HG03342 (cell line): ENCODE measurements around the gene ILKAP.

Experiments
- ATAC-seq: cut with Tn5 transposase; IDR thresholded peaks from one replicate; pipeline ENCODE4 v1.9.1; 2021; ENCODE audit warnings: mild to moderate bottlenecking, moderate library complexity; ENCODE audit not compliant: unreplicated experiment

The ILKAP gene, protein sequence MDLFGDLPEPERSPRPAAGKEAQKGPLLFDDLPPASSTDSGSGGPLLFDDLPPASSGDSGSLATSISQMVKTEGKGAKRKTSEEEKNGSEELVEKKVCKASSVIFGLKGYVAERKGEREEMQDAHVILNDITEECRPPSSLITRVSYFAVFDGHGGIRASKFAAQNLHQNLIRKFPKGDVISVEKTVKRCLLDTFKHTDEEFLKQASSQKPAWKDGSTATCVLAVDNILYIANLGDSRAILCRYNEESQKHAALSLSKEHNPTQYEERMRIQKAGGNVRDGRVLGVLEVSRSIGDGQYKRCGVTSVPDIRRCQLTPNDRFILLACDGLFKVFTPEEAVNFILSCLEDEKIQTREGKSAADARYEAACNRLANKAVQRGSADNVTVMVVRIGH

DNA sequence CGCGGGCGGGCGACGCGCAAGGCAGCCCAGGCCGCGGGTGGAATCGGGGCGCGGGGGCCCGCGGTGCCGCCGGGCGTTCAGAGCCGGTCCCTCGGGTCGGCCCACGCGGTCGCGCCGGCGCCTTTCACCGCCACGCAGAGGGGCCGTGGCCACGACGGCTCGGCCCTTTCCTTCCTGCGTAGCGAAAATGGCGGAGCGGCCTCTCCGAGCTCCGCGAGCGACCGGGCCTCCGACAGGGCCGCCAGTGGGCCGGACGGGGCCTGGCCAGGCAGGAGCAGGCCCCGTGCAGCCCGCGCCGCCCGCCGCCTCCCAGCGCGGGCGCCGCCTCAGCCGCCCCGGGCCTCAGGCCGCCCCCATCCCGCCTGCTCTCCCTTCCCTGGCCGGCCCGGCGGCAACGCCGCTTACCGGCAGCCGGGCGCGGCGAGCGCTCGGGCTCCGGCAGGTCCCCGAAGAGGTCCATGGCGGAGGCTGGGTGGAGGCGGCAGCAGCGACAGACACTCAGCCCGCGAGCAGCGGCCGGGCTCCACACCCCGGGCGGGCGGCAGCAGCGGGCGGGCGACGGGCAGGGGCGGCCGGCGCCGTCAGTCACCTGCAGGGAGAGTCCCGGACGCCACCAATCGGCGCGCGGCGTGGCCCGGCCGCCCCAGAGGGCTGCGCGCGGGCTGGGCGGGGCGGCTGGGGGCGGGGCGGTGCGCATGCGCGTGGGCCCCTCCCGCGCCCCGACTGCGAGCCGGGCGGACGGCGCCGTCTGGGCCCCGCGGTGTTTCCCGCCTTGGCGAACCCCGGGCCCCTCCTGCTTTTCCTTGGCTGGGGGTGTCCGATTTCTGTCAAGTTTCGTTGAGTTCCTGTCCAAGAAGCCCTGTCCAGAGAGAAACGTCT lies at the start of gene ILKAP:
Gene ILKAP (minus strand): TSS at position 602 of the 879 bp plus-strand sequence. CDS start 142 bp downstream, at position 460.
- peak; percentile 95 for ATAC-seq

DNA sequence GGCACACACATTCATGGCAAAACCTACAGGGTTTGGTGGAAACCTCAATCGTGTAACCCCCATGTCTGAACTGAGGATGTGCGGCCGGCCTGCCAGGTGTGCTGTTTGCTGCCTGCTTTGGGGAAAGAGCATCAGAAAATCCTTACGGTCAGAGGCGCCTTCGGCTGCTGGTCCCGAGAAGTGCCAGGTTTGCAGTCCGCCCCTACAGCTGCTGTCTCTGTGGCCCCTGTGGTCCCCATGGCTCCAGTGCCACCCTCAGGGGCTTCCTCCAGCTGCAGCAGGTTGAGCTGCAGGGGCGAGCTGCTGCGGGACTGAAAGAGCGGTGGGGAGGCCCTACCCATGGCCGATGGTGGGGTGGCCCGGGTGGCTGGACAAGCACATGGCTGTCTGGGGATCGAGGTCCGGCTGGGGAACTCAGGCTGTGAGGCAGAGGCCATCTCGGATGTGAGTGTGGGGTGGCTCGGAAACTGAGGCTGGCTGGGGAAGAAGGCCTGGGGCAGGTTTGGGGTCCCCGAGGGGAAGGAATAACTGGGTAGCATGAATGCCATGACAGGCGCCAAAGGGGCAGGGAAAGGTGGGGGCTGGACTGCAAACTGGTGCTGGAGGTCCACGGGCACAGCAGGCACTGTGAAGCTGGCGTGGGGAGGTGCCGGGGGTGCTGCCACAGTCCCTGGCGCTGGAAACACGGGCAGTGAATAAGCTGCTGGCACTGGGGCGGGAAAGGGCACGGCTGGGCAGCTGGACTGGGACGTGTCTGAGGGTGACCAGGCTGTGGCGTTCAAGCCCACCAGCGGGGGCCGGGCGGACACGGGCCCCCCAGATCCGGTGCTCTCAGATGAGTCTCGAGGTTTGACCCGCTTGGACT lies 49.5 kb upstream of the ILKAP start:
- ATAC-seq: no peak

DNA sequence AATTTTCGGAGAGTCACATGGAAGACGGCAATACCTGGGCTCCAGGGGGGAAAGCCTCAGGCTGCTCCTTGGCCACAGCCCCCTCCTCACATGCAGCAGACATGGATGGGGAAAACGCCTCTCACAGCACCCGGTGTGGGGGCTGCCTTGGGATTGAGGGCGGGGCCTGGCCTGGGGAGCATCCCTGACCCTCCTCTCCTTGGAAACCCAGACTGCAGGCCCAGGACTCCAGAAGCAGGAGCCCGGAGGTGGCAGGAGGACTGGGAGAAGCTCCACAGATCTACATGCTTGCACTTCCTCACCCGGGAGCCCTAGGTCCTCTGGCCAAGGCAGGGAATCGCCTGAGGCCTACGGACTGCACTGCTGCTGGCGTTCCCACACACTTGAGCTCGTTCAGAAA lies 48.5 kb upstream of the ILKAP start:
- ATAC-seq: no peak

DNA sequence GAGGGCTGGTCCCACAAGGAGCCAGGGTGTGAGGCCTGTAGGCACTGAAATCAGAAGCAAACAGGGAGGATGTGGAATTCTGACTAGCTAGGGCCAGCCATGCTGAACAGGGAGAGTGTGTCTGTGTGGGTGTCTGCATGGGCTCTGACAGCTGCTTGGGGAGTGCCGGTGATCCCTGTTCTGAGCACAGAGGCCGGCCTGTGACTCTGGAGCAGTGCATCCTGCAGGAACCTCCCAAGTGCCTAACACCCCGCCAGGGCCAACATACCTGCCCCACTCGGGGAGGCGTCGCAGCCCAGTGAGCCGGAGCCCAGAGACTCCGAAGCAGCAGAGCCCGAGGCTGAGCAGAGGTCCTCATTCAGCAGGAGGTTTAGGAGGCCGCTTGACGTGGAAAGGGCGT lies 47.8 kb upstream of the ILKAP start:
- no peak for ATAC-seq

DNA sequence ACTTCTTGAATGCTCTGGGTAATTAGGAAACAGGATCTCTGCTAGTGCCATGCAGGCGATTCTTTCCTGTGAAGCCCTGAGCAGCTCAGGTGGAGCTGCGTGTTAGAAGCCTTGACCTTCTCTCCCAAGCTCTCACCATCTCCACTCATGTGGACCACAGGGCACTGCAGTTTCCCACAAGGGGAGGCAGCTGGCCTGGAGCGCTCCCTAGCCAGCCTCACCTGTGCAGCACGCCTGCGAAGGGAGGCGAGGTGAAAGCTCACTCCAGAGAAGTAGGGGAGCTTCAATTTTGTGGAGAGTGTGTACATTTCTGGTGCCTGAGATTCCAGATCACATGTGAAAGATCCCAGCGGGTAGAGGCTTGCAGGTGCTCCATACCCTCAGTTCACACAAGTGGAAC lies 47.4 kb upstream of the ILKAP start:
- no peak for ATAC-seq

DNA sequence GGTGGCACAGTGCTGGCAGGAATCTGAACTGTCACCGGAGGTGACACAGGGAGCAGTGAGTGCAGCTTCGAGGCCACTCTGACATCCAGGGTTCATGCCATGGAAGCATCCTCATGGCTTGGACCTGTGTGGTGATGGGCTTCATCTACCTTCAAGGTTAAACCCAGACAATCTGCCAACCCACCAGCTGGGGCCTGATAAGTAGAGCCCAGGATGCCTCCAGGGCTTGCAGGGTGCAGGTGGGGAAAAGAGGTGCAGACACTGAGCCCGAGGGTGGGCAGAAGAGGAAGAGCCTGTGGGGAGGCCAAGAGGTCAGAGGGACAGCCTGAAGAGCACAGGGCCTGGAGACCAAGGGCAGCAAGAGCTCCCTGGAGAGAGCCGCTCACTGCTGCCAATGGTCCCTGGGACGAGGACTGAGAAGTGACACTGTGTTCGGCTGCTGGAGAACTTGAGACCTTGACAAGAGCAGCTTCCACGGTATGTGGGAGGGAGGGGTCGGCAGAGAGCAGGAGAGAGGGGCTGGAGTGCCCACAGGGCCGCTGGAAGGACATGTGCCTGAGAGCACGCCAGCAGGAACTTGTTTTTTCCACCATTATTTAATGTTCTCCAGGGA lies 44.5 kb upstream of the ILKAP start:
- no peak for ATAC-seq

DNA sequence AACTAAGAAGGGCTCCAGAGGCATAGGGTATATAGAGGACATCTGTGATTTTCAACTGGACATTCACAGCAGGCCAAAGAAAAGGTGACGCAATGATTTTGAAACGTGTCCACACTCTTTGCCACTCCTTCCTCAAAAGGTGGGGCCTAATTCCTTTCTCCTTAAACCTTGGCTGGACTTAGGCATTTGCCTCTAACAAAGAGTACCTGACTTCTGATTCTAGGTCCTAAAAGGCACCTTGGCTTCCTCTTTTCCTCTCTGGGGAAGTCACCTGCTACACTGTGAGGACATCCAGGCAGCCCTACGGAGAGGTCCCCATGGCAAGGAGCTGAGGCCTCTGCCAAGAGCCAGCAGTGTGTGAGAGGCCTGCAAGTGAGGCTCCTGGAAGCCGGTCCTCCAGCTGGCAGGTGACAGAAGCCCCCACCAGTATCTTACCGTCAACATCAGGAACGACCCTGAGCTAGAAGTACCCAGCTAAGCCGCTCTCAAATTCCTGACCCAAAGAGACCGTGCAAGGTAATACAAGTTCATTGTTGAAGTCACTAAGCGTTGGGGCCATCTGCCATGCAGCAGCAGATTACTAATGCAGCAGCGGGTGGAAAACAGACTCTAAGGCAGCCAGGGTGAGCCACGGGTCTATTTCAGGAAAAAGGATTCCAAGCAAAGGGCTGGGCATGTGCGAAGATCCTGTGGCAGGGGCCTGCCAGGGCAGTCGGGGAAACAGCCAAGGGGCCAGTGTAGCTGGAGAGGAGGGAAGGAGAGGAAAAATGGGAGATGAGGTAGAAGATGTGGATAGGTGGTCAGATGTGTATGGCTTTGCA lies 43.7 kb upstream of the ILKAP start:
- ATAC-seq: no peak

DNA sequence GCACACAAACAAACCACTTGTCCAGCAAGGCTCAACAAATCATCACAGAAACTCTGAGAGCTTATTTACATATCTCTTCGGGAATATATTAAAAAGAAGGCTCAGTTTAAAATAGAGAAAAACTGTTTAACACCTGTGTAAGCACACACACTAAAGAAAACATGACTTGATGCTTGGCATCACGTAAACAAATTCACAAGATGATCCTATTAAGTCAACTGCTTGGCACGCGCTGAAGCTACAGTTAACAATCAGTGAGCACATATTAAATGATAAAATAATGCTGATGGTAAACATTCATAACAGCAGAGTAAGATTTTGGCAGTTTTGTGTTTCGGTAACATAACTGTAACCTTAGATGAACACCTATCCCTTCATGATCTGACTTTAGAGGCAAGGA lies 40.7 kb upstream of the ILKAP start:
- no peak for ATAC-seq

DNA sequence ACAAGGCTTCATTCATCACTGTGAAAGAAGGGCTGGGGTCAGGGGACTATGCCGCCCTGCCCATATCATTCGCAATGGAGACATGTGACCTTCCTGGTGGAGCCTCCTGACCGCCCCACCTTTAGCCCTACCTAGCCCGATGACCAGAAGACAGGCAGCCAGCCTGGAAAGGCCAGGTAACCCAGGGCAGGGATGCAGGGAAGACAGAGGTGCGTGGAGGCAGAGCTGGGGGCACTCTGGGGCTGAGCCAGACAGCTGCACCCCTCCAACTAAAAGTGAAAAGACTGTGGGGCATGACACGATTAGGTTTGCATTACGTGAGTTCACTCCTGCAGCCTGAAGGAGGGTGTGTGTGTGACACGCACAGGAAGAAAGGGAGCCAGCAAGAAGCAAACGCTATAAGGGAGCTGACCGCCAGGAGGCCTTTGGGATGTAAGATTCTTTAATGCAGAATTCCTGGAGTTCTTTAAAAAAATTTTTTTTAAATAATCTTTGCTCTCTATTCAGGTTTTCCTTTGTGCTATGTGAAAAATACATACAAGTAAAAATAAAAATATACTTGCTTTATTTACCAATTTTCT lies 40.1 kb upstream of the ILKAP start:
- no peak for ATAC-seq

DNA sequence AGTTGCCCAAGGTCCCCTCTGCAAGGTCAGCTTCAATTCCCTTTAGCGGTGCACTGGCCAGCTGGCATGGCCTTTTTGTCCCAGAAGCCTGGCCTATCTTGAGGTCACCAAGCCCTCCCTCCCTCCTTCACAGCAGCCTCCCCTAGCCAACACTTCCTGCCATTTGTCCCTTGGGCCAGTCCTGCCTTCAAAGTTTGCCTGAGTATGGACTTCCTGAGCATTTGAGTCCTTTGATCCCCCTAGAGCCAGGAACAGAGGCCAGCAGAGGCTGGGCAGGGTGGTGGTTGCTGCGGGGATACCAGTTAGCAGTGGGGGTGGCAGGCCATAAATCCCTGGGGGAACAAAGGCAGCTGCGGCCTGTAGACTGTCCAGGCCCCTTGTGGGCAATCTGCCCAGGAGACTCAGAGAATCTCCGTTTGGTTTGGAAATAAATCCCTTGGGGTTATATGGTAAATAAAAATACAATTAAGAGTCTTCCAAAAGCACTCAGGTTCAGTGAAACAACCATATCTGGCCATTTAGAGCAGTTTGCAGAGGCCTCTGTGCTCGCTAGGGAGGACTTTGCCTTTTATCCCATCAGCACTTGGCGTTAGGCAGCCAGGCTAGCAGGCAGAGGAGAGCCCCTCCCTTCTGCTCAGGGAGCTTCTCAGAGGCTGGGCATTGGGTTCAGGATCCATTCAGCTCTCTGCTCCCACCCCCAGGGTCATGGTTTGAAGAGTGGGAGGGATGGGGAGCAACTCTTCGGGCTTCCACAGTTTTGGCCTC lies 39.4 kb upstream of the ILKAP start:
- no peak for ATAC-seq

DNA sequence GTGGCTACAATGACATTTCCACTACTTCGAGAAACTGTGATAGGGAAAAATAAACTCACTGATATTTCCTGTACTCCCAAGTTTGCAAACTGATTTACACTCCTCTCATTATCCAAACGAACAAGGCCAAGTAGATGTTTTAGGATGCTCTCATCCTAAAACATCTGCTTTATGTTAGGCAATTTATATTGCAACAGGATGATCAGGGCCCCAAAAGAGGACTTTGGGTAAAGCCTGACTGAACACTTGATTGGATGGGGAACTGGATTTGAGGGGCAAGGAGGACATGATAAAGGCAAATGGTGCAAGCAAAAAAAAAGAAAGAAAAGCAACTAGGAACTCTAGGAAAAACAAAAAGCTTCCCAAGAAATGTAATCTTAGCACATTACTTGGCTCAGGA lies 38.5 kb upstream of the ILKAP start:
- no peak for ATAC-seq

DNA sequence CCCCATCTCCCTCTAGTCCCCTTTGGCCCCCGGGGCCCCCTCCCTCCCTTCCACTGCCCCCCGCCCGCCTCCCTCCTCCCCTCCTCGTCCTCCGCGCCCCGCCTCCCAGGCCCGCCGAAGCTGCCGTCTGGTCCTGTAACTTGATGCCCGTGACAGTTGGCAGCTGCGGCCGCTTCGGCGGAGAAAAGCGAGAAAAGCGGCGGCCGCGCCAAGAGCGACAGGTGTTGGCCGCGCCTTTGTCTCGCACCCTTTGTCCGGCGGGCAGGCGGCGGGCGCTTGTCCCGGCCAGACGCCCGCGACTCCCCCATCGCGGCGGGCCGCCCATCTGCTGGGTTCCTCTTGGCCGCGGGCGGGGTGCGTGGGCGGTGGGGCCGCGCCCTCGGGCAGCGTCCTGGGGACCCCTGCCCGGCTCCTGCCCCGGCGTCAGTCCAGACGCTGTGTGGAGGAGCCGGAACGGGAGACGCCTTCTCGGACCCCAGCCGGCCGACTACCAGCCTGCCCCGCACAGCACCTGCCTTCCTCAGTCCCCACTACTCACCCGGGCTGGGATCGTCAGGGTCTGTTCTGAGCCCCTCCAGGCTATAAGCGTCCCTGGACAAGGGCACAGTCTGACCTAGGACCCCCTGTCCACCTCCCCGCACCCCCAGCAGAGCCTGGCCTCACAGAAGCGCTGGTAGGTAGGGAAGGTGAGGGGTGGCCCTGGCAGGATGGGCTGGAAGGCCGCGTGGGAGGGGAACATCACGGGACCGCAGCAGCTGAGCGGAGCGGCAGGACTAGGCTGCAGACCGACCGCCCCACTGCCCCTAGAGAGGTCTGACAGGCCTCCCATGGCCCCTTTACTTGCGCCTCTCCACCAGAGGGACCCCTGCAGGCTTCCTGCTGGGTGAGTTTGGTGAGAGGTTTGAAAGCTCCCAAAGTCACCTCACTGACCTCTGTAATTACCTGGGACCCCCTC lies 37.5 kb upstream of the ILKAP start:
- no peak for ATAC-seq

DNA sequence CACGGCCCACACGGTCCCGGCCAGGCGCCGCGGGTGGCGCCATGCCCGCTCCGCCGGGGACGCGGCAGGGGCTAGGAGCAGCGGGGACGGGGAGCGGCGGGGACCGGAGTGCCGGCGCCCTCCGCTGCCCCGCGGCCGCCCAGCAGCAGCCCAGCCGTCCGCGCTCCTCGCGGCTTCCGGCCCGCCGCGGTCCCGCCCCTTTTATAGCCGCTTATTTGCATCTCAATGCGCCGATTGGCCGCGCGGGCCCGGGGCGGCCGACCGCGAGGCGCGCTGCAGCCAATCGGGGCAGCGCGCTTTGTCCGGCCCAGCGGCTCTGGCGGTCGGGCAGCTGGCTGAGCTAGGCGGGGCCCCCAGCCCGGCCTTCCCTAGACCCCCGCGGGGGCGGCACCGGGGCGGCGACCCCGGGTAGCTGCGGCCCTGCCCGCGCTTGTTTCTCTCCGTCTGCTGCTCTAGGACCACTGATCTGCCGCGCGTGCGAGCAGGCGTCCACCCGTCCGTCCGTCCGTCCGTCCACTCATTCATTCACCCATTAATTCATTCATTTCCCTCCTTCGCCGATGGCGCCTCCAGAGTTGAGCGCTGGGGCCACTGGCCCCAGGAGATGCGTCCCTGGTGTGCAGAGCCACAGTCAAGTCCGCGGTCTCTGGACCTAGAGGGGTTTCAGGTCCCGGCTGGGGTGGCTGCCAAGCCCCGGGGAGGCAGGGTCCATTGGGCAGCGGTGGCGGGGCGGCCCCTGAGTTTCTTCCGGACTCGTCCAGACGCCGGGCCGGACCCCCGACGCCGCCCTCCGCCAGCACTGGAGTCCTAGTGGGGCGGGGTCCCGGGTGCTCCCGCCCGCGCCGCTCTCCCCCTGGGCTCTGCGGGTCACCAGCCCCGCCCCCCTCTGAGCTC lies 36.6 kb upstream of the ILKAP start, which contains the start of gene HES6:
Gene HES6 (minus strand): TSS at position 176 of the 894 bp plus-strand sequence. CDS start 133 bp downstream, at position 43.
- ATAC-seq: peak; percentile 88

DNA sequence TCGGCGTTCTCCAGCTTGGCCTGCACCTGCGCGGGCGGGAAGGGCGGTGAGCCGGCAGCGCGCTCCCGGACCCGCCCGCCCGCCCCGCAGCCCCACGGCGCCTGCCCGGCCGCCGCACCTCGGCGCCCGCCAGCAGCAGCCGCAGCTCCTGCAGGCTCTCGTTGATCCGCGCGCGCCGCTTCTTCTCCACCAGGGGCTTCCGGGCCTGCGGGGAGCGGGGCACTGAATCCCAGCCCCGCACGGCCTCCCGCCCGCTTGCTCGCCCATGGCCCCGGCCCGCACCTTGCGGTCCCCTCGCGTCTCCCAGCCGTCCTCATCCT lies 36.0 kb upstream of the ILKAP start:
- ATAC-seq: peak; percentile 8

DNA sequence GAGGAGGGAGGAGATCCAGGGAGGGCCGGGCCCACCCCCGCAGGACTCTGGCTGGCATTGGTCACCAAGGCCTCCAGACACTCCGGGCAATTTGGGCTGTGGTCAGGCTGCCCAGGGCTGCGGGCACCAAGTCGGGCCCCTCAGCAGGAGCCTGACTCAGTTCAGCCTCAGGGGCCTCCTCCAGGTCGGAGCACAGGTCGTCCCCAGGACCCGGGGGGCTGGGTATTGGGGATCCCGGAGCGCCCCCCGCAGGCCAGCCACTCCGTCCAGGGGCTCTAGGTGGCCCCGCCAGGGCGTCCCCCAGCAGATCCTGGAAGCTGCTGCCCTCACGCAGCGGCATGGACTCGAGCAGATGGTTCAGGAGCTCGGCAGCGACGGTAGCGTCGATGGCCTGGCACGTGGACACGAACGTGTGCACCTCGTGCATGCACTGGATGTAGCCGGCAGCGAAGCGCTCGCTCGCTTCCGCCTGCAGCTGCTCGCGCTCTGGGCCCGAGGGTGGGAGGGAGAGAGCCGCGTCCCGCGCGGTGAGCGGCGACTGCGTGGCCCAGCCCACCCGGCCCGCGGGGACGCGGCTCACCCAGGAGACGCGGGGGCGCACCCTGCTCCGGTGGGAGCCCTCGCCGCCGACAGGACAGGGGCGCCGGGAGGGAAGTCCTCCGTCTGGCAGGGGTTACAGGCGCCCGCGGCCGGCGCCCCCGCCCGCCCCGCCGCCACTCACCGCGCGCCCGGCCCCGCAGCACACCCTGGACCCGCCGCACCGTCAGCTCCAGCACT lies 35.5 kb upstream of the ILKAP start:
- ATAC-seq: peak; percentile 13

DNA sequence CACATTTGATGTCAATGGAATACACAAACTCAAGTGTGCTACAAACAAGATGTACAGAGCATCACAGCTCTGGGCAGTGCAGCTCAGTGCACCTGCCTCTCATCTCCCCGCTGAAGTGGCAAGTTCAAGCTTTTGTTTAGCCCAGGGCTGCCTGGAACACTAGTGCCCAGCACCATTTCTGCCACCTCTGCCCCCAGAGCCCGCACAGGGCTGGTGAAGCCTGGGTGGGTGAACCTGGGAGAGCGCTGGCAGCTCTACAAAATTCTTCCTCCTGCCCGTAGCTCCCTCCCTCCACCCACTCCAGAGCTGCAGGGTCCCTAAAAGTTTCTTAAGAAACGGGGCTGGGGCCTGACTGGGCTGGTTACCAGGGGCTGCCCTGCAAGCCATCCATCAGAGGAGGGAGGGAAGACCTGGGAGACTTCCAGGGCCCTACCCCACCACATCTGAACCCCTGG lies 34.8 kb upstream of the ILKAP start:
- ATAC-seq: no peak
